Right atrium auricular region (tissue), 2 donors: ENCODE measurements around the gene PPP2R5C. TPM values are rescaled to one million over a fixed set of nuclear protein-coding genes. Genes with fewer than 3 reads are reported as not detected.
A peak's percentile ranks its signal among the peaks of the same experiment; 100 is the strongest.

Source experiments
- DNase-seq: peaks from one replicate; pipeline ENCODE4 v3.0.0-alpha.2; 2019; ENCODE audit warnings: low spot score
- H3K27ac ChIP-seq, 2 donors: fragments of 200-600 bp; sonication (generic); 1 replicate in 1 of 2; 2 replicates in 1 of 2; pipeline ENCODE4 v1.5.1; 2016 to 2019
- H3K27me3 ChIP-seq, 2 donors: fragments of 200-600 bp; sonication (generic); one replicate each; pipeline versions ENCODE4 v1.5.1 to v1.6.0; 2017 to 2019
- H3K36me3 ChIP-seq: fragments of 200-600 bp; sonication (generic); one replicate; pipeline ENCODE4 v1.5.1; 2016
- H3K4me1 ChIP-seq, 2 donors: fragments of 200-600 bp; sonication (generic); one replicate each; pipeline versions ENCODE4 v1.5.1 to v1.6.0; 2017 to 2019
- H3K4me3 ChIP-seq, 2 donors: fragments of 200-600 bp; sonication (generic); 1 replicate in 1 of 2; 2 replicates in 1 of 2; pipeline ENCODE4 v1.5.1; 2017 to 2019; ENCODE audit warnings: mild to moderate bottlenecking in 1 of 2, moderate library complexity in 1 of 2
- H3K9me3 ChIP-seq, 2 donors: fragments of 200-600 bp; sonication (generic); one replicate each; pipeline ENCODE4 v1.5.1; 2019
- total RNA-seq, 2 donors: library from RNA; depleted of rRNA; stranded (reverse); fragments of >200 nt; gene quantifications; one replicate each; pipeline ENCODE4 v1.1.0, GENCODE V29; 2016
- TF ChIP-seq, protein P1 (sequence below), 2 donors: fragments of 200-600 bp; sonication (generic); IDR thresholded peaks; one replicate each; pipeline ENCODE4 v1.5.1; 2019; ENCODE audit warnings: antibody characterized with exemption in 2 of 2

Gene PPP2R5C
- total RNA-seq, 2 donors from 2014 or later, result 82.2 to 82.9 TPM

DNA sequence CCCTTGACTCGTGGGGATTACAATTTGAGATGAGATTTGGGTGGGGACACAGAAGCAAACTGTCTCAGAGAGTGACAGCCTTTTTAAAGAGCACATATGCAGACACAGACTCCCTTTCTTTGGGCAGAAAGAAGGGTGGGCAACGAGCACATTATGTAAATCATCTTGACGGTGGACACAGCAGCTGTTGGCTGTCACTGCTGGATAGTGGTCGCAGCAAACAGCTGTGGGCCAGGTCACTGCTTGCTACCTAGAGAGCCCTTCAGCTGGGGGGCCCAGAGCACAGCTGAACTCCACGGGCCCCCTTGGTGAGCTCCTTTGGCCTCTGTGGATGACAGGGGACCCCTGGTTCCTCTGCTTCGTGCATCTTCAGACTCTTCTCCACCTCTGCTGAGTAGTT, 23.1 kb downstream of the PPP2R5C start:
- no peaks in the 10 kb centered on the region for H3K27me3 ChIP-seq
- TF ChIP-seq, protein P1, sequence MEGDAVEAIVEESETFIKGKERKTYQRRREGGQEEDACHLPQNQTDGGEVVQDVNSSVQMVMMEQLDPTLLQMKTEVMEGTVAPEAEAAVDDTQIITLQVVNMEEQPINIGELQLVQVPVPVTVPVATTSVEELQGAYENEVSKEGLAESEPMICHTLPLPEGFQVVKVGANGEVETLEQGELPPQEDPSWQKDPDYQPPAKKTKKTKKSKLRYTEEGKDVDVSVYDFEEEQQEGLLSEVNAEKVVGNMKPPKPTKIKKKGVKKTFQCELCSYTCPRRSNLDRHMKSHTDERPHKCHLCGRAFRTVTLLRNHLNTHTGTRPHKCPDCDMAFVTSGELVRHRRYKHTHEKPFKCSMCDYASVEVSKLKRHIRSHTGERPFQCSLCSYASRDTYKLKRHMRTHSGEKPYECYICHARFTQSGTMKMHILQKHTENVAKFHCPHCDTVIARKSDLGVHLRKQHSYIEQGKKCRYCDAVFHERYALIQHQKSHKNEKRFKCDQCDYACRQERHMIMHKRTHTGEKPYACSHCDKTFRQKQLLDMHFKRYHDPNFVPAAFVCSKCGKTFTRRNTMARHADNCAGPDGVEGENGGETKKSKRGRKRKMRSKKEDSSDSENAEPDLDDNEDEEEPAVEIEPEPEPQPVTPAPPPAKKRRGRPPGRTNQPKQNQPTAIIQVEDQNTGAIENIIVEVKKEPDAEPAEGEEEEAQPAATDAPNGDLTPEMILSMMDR (IDR thresholded peaks at IDR 0.05), result no peak
- H3K9me3 ChIP-seq, result no peaks in the 10 kb centered on the region
- no peak overlapping the region for H3K27ac ChIP-seq
- peaks cover 4 to 22% of the 10 kb centered on the region in 2 donors for H3K4me1 ChIP-seq
- no peak for DNase-seq
- no peaks in the 10 kb centered on the region for H3K36me3 ChIP-seq
- H3K4me3 ChIP-seq, result no peak overlapping the region

DNA sequence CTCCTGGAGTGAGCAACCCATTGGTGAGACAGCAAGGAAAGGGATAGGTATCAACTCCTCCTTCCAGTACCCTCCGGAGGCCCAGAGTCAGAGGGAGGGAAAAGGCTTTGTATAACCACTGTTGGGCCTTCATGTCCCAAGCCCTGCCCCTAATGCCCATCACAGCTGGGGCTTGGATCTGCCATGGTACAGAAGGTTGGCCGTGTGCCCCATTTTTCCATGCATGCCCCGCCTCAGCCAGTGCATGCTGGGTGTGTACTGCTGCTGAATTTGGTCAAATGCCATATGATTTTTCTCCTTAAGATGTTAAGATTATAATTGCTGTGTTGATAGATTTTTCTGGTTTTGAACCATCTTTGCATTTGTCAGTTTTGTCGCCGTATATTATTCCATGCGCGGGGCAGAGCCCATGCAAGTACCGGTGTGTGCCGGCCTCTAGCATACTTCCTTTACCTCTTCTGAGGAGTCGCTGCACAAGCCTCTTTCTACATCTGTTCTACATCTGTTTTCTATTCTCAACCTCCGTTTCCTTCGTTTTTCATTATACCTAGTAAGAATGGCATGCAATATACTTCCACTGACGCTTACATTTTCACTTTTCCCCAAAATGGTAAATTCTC, 26.6 kb downstream of the PPP2R5C start:
- Histone ChIP-seq H3K4me1 (peaks cover 0 to 9% of the 10 kb centered on the region in 2 donors), H3K36me3 (no peaks in the 10 kb centered on the region), H3K4me3 (no peak overlapping the region), H3K27ac (no peak overlapping the region), H3K27me3 (no peaks in the 10 kb centered on the region), H3K9me3 (no peaks in the 10 kb centered on the region)
- DNase-seq, result no peak
- TF ChIP-seq, protein P1 (IDR thresholded peaks at IDR 0.05), result no peak

DNA sequence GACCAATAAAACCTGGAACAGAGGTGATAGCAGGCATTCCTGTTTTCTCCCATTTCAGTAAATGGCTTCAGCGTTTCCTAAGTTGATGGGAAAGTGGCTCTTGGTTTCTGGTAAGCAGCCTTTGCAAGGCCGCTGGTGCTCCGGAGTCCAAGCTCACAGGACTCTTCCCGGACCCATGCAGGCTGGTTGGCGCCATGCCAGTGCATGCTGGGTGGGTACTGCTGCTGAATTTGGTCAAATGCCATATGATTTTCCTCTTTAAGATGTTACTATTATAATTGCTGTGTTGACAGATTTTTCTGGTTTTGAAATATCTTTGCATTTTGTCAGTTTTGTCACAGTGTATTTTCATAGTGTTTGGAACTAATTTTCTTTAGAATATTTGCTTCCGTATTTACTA, 27.7 kb downstream of the PPP2R5C start:
- Histone ChIP-seq H3K27me3 (no peaks in the 10 kb centered on the region), H3K4me1 (peaks cover 0 to 5% of the 10 kb centered on the region in 2 donors), H3K36me3 (no peaks in the 10 kb centered on the region), H3K27ac (no peak overlapping the region), H3K4me3 (no peak overlapping the region), H3K9me3 (no peaks in the 10 kb centered on the region)
- TF ChIP-seq, protein P1 (IDR thresholded peaks at IDR 0.05), result no peak
- DNase-seq, result no peak

DNA sequence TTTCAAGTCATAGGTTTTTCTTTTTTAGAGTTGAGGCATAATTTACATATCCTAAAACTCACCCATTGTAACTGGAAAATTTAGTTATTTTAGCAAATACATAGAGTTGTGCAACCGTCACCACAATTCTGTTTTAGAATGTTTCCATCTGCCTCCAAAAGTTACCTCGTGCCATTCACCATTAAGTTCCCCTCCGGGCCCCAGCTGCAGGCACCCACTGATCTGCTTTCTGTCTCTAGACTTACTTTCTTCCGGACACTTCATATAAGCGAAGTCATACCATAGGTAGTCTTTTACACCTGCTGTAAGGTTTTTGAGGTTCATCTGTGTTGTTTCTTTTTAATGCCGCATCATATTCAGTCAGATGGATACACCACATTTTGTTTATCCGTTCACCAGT, 28.7 kb downstream of the PPP2R5C start:
- no peak overlapping the region for H3K27ac ChIP-seq
- no peaks in the 10 kb centered on the region for H3K27me3 ChIP-seq
- no peak overlapping the region for H3K4me3 ChIP-seq
- no peaks in the 10 kb centered on the region for H3K9me3 ChIP-seq
- H3K36me3 ChIP-seq, result no peaks in the 10 kb centered on the region
- DNase-seq, result no peak
- peaks cover 0 to 5% of the 10 kb centered on the region in 2 donors for H3K4me1 ChIP-seq
- TF ChIP-seq, protein P1 (IDR thresholded peaks at IDR 0.05), result no peak

DNA sequence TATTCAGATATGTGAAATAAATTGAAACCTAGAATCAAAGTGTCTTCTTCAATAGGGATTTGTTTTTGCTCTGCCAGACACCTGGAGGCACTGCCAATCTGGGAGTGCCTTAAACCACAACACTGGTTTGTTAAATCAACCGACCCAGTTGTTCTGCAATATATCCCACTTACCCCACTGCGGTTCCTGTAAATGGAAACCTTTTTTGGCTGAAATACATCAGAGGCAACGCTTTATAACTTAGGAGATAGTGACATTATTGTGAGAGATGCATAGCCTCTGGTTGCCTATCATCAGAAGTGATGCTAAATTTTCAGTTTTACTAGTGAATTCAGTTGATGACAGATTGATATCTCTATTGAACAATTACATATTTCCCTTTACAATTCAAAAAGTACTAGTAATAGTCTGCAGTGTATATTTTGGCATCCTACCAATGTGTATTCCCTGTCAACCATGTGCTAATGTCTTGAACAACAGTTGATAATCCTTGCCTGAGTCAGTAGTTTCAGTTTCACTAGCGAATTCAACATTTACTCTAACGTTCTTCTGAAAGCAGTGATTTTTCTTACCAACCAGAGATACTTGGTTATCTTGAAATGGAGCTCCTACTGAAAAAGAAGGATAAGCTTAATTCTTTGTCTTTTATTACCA, 30.5 kb downstream of the PPP2R5C start:
- Histone ChIP-seq H3K27me3 (no peaks in the 10 kb centered on the region), H3K27ac (peak overlapping the region; percentile 6 to 23), H3K36me3 (peaks cover under 1% of the 10 kb centered on the region), H3K4me1 (peaks cover 0 to 5% of the 10 kb centered on the region in 2 donors), H3K9me3 (no peaks in the 10 kb centered on the region), H3K4me3 (peak overlapping the region in 1 of 2 donors; percentile 18)
- TF ChIP-seq, protein P1 (IDR thresholded peaks at IDR 0.05), result no peak
- no peak for DNase-seq
